Mesenchymal stem cell (in vitro differentiated cells and primary cell): ENCODE data around the gene ARHGEF35.
"Not testable (repeated sequence)": the region's sequence is repeated elsewhere in the genome, so short reads cannot be mapped to it uniquely, and the experiment has no call there.

Experiments
- DNase-seq: peaks from one replicate; pipeline ENCODE4 v3.0.0-alpha.2; 2013
- H2AFZ ChIP-seq: one replicate; pipeline ENCODE4 v1.6.1; 2013; ENCODE audit warnings: low read depth, mild to moderate bottlenecking, control low read depth, inconsistent platforms, low read length, moderate library complexity
- H2AK5ac ChIP-seq: 2 replicates; pipeline ENCODE4 v1.6.1; 2013; ENCODE audit warnings: low read length, moderate library complexity, mild to moderate bottlenecking, inconsistent platforms; ENCODE audit not compliant: severe bottlenecking
- H2BK120ac ChIP-seq: one replicate; pipeline ENCODE4 v1.6.1; 2013; ENCODE audit warnings: low read depth, mild to moderate bottlenecking, inconsistent platforms, low read length, moderate library complexity
- H2BK12ac ChIP-seq, 2 experiments: one replicate each; pipeline ENCODE4 v1.6.1; 2013; ENCODE audit warnings: inconsistent platforms in 2 of 2, low read length in 2 of 2, mild to moderate bottlenecking in 2 of 2, moderate library complexity in 2 of 2, control low read depth in 1 of 2
- H2BK15ac ChIP-seq: one replicate; pipeline ENCODE4 v1.6.1; 2013; ENCODE audit warnings: mild to moderate bottlenecking, low read depth, inconsistent platforms; ENCODE audit not compliant: poor library complexity, severe bottlenecking
- H2BK5ac ChIP-seq: 2 replicates; pipeline ENCODE4 v1.6.1; 2013; ENCODE audit warnings: low read depth, mild to moderate bottlenecking, low read length, control low read depth, inconsistent platforms; ENCODE audit not compliant: poor library complexity, severe bottlenecking
- H3K14ac ChIP-seq, 2 experiments: one replicate each; pipeline ENCODE4 v1.6.1; 2013; ENCODE audit warnings: inconsistent platforms in 2 of 2, low read length in 2 of 2, control low read depth in 1 of 2, mild to moderate bottlenecking in 1 of 2, moderate library complexity in 1 of 2
- H3K18ac ChIP-seq, 2 experiments: one replicate each; pipeline ENCODE4 v1.6.1; 2013; ENCODE audit warnings: inconsistent platforms in 2 of 2, low read length in 2 of 2, control low read depth in 1 of 2, low read depth in 1 of 2, mild to moderate bottlenecking in 1 of 2
- H3K23ac ChIP-seq, 2 experiments: one replicate each; pipeline ENCODE4 v1.6.1; 2013; ENCODE audit warnings: inconsistent platforms in 2 of 2, low read length in 2 of 2, mild to moderate bottlenecking in 2 of 2, moderate library complexity in 2 of 2, control low read depth in 1 of 2
- H3K27ac ChIP-seq: 2 replicates; pipeline ENCODE4 v1.5.1; 2013; ENCODE audit warnings: mild to moderate bottlenecking, moderate library complexity, low read length, control low read depth, inconsistent platforms; ENCODE audit not compliant: poor library complexity, severe bottlenecking
- H3K27me3 ChIP-seq, 2 experiments: 2 replicates each; pipeline versions ENCODE4 v1.6.1 to v1.7.0; 2013; ENCODE audit warnings: low read length in 2 of 2, mild to moderate bottlenecking in 2 of 2, moderate library complexity in 2 of 2, control low read depth in 1 of 2, inconsistent platforms in 1 of 2; ENCODE audit not compliant: control insufficient read depth in 1 of 2, insufficient read depth in 1 of 2
- H3K36me3 ChIP-seq, 2 experiments: 2 replicates each; pipeline versions ENCODE4 v1.6.1 to v1.7.0; 2013; ENCODE audit warnings: low read length in 2 of 2, control low read depth in 1 of 2, inconsistent platforms in 1 of 2, low read depth in 1 of 2, mild to moderate bottlenecking in 1 of 2; ENCODE audit not compliant: insufficient read depth in 2 of 2, control insufficient read depth in 1 of 2
- H3K4ac ChIP-seq, 2 experiments: one replicate each; pipeline ENCODE4 v1.6.1; 2013; ENCODE audit warnings: inconsistent platforms in 2 of 2, low read length in 2 of 2, mild to moderate bottlenecking in 2 of 2, moderate library complexity in 2 of 2, control low read depth in 1 of 2, low read depth in 1 of 2
- H3K4me1 ChIP-seq: 2 replicates; pipeline ENCODE4 v1.6.1; 2013; ENCODE audit warnings: low read depth, low read length, control low read depth; ENCODE audit not compliant: control insufficient read depth, insufficient read depth
- H3K4me2 ChIP-seq: 2 replicates; pipeline ENCODE4 v1.6.1; 2013; ENCODE audit warnings: low read length, mild to moderate bottlenecking, inconsistent platforms; ENCODE audit not compliant: poor library complexity, severe bottlenecking
- H3K4me3 ChIP-seq, 2 experiments: 2 replicates each; pipeline versions ENCODE4 v1.5.1 to v1.7.0; 2013; ENCODE audit warnings: low read length in 2 of 2, mild to moderate bottlenecking in 2 of 2, control low read depth in 1 of 2, low read depth in 1 of 2; ENCODE audit not compliant: insufficient read depth in 1 of 2
- H3K79me1 ChIP-seq: replicated peaks from 2 replicates; pipeline ENCODE4 v1.6.1; 2013; ENCODE audit warnings: mild to moderate bottlenecking, control low read depth, low read length, inconsistent platforms; ENCODE audit not compliant: poor library complexity, severe bottlenecking
- H3K9ac ChIP-seq: 2 replicates; pipeline ENCODE4 v1.7.0; 2013; ENCODE audit warnings: mild to moderate bottlenecking, low read length, moderate library complexity
- H3K9me3 ChIP-seq: 2 replicates; pipeline ENCODE4 v1.7.0; 2013; ENCODE audit warnings: mild to moderate bottlenecking, low read length; ENCODE audit not compliant: control insufficient read depth
- H4K8ac ChIP-seq: one replicate; pipeline ENCODE4 v1.6.1; 2013; ENCODE audit warnings: inconsistent platforms, mild to moderate bottlenecking, low read length, moderate library complexity
- H4K91ac ChIP-seq: one replicate; pipeline ENCODE4 v1.6.1; 2013; ENCODE audit warnings: mild to moderate bottlenecking, low read length, inconsistent platforms
- WGBS: methylation state at CpG from one replicate; pipeline ENCODE4 v1.1.7; 2013; ENCODE audit warnings: mixed read lengths; 5-methylcytosine and 5-hydroxymethylcytosine counted together

ARHGEF35 gene

DNA sequence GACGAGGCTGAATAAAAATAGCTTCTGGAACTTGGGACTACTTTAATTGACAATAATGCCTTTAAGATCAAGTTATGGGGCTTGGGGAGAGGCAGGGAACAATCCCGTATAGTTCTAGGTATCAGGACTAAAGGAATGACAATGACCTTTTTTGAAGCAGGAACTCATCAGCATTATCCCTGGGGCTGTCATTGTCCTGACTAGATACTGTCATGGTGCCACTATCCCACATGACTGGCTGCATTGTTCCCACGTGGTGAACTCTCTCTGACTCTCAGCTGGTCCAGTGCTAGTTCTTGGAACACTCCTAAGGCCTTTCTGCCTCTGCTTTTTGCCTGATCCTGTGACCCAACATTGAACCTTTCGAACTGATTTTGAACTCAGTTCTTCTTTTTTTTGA lies 3.3 kb upstream of the ARHGEF35 start:
- WGBS: no CpG with 5 or more reads among the region's 4 CpGs
- not testable (repeated sequence) for H3K4me2 ChIP-seq, H3K9me3 ChIP-seq, H2AFZ ChIP-seq, H3K79me1 ChIP-seq, H2BK12ac ChIP-seq, H3K4me3 ChIP-seq, H3K27ac ChIP-seq, H2BK120ac ChIP-seq, H3K4ac ChIP-seq, H3K18ac ChIP-seq, H4K91ac ChIP-seq, H3K27me3 ChIP-seq, H3K9ac ChIP-seq, DNase-seq, H2AK5ac ChIP-seq, H3K4me1 ChIP-seq, H4K8ac ChIP-seq, H3K23ac ChIP-seq, H3K36me3 ChIP-seq, H3K14ac ChIP-seq, H2BK5ac ChIP-seq, H2BK15ac ChIP-seq

DNA sequence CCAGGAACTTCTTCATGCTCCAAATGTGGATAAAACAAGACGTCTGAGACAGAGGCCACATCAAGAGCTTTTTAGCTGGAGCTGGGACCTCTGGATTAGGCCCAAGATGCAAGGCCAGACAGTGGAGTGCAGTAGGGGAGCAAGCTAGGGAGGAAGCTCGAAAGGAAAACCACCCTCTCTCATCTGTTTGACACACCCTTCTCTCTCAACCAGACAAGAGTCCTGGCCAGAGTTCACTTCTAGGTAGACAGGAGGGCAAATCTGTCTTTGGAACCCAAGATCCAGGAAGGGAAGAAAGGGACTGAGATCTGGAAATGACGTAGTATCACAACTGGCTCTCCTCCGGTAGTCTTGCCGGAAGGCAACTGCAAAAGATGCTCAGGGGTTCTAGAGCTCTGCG lies 1.2 kb downstream of the ARHGEF35 start:
- not testable (repeated sequence) for H3K36me3 ChIP-seq, H3K4ac ChIP-seq
- WGBS: no CpG with 5 or more reads among the region's 6 CpGs

DNA sequence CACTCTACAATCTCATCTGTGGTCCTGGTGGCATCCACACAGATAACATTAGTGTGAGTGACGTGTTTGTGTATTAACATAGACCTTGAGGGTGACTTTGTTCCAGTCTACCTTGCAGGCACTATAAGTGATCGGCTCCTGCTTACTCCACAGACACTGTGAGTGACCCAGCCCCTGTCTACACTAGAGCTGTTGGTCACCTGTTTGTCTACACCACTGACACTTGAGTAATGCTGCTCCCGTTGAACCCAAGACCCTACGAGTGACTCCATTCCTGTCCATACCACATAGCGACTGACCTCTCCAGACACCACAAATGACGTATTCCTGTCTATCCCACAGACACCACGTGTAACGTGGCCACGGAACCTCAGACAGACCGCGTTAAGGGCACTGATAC lies 1.9 kb downstream of the ARHGEF35 start:
- H3K4me2 ChIP-seq, DNase-seq, H3K23ac ChIP-seq, H3K36me3 ChIP-seq, H3K9me3 ChIP-seq, H3K27ac ChIP-seq, H3K4me3 ChIP-seq, H3K4ac ChIP-seq, H2BK15ac ChIP-seq, H3K27me3 ChIP-seq, H3K9ac ChIP-seq, H2BK12ac ChIP-seq, H3K14ac ChIP-seq, H3K18ac ChIP-seq, H3K4me1 ChIP-seq, H2BK120ac ChIP-seq, H4K8ac ChIP-seq, H2BK5ac ChIP-seq, H4K91ac ChIP-seq, H2AK5ac ChIP-seq, H2AFZ ChIP-seq, H3K79me1 ChIP-seq: not testable (repeated sequence)
- WGBS: no CpG with 5 or more reads among the region's 11 CpGs

More for the DNA sequence above, 1.2 kb downstream of the ARHGEF35 start:
- not testable (repeated sequence) for H3K18ac ChIP-seq, H4K91ac ChIP-seq, H3K9me3 ChIP-seq, H2BK5ac ChIP-seq, DNase-seq, H3K27ac ChIP-seq, H2BK120ac ChIP-seq, H3K23ac ChIP-seq, H2AK5ac ChIP-seq, H3K79me1 ChIP-seq, H2AFZ ChIP-seq, H3K4me3 ChIP-seq, H3K9ac ChIP-seq, H3K4me2 ChIP-seq, H2BK15ac ChIP-seq, H4K8ac ChIP-seq, H3K14ac ChIP-seq, H3K27me3 ChIP-seq, H2BK12ac ChIP-seq, H3K4me1 ChIP-seq

DNA sequence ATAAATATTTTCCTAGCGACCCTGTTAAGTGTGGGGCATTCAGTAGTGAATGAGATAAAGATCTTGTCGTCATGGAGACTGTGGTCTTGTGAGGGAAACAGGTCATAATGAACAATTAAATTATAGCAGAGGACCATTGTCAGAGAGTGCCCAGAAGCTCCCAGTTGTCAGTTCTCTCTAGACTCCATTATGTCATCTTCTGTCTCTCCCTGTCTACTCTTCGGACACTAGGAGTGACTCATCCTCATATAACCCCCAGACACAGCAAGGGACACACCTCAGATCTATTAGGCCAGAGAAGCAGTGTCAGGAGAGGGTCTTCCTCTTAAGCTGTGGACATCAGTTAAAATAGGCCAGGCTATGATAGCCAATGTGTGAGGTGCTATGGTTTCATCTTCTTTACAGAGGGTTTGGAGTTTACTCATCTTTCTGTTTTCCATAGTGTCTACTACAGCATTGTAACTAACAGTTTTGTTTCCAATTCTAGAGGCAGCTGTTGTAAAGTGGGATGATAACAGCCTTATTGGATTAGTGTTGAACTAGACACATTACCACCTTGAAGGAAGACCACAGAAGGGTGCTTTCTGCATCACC lies 7.0 kb downstream of the ARHGEF35 start:
- H4K91ac ChIP-seq, H2AFZ ChIP-seq, H2BK12ac ChIP-seq, H3K36me3 ChIP-seq, H3K9ac ChIP-seq, H3K14ac ChIP-seq, H3K4me3 ChIP-seq, H3K79me1 ChIP-seq, H3K27me3 ChIP-seq, H3K27ac ChIP-seq, H3K23ac ChIP-seq, H2BK120ac ChIP-seq, H3K4ac ChIP-seq, H2BK5ac ChIP-seq, H3K9me3 ChIP-seq, DNase-seq, H3K4me2 ChIP-seq, H4K8ac ChIP-seq, H3K18ac ChIP-seq, H2AK5ac ChIP-seq, H3K4me1 ChIP-seq, H2BK15ac ChIP-seq: not testable (repeated sequence)
- WGBS: no CpG with 5 or more reads among the region's 3 CpGs
